Measurements from ENCODE around the gene LKAAEAR1.

DNA sequence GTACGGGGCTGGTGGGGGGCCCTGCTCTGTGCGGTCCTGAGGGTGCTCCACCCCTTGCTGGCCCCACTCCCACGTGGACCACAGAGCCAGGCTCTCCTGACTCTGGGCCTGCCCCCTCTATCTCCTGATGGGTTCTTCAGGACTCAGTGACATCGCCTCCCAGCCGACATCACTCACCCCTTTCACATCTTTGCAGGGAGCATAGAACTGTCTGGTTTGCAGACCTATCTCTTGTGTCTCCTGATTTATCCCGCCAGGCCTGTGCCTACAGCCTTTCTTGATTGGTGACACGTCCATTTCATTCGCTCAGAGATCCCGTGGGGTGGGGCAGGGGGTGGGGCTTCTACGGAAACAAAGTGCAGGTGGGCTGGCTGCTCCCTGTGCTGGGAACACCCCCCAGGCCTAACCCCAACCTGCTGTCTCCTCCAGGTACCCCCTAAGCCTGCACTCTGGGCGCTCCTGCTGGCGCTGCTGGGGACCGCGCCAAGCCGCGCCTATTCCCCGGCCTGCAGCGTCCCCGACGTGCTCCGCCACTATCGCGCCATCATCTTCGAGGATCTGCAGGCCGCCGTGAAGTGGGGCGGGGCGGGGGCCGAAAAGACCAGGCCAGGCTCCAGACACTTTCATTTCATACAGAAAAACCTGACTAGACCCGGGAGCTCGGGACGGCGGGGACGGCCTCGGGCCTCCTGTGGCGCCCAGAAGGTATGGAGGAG lies 46.5 kb downstream of the LKAAEAR1 start:
- TF ChIP-seq, protein P1, sequence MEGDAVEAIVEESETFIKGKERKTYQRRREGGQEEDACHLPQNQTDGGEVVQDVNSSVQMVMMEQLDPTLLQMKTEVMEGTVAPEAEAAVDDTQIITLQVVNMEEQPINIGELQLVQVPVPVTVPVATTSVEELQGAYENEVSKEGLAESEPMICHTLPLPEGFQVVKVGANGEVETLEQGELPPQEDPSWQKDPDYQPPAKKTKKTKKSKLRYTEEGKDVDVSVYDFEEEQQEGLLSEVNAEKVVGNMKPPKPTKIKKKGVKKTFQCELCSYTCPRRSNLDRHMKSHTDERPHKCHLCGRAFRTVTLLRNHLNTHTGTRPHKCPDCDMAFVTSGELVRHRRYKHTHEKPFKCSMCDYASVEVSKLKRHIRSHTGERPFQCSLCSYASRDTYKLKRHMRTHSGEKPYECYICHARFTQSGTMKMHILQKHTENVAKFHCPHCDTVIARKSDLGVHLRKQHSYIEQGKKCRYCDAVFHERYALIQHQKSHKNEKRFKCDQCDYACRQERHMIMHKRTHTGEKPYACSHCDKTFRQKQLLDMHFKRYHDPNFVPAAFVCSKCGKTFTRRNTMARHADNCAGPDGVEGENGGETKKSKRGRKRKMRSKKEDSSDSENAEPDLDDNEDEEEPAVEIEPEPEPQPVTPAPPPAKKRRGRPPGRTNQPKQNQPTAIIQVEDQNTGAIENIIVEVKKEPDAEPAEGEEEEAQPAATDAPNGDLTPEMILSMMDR (IDR thresholded peaks at IDR 0.05) = no peak
- TF ChIP-seq POLR2A (IDR thresholded peaks at IDR 0.05) = no peak

All from body of pancreas (tissue), 4 donors.